GM18498 (cell line): Measurements from ENCODE around the gene SSH2.

ENCODE experiments used
- ATAC-seq: cut with Tn5 transposase; IDR thresholded peaks from one replicate; pipeline ENCODE4 v1.9.1; 2021; ENCODE audit warnings: mild to moderate bottlenecking, moderate library complexity; ENCODE audit not compliant: unreplicated experiment

The SSH2 gene

DNA sequence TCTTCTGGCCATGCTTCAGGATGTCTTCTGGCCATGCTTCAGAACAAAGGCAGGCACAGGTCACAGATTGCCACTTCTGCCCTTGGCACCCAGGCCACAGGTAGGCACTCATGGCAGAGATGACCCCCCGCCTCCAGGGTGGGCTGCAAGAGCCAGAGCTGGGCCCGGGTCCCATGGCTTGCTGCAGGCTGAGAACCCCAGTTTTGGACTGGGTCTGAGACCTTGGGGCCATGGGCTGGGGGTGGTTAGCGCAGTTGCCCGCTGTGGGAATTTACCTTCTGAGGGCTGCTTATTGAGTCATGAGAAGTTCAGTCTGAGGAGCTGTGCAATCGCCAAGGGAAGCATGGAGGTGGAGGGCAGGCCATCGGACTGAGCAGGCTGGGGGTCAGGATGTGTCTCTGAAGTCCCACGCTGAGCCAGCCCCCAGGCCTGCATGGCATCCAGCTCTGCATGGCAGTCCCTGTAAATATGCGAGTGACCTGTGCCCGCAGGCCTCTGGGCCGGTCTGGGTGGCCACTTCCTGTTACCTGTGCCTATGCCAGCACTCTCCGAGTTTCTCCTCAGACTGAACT is 335.4 kb downstream of the SSH2 start:
- no peak for ATAC-seq

DNA sequence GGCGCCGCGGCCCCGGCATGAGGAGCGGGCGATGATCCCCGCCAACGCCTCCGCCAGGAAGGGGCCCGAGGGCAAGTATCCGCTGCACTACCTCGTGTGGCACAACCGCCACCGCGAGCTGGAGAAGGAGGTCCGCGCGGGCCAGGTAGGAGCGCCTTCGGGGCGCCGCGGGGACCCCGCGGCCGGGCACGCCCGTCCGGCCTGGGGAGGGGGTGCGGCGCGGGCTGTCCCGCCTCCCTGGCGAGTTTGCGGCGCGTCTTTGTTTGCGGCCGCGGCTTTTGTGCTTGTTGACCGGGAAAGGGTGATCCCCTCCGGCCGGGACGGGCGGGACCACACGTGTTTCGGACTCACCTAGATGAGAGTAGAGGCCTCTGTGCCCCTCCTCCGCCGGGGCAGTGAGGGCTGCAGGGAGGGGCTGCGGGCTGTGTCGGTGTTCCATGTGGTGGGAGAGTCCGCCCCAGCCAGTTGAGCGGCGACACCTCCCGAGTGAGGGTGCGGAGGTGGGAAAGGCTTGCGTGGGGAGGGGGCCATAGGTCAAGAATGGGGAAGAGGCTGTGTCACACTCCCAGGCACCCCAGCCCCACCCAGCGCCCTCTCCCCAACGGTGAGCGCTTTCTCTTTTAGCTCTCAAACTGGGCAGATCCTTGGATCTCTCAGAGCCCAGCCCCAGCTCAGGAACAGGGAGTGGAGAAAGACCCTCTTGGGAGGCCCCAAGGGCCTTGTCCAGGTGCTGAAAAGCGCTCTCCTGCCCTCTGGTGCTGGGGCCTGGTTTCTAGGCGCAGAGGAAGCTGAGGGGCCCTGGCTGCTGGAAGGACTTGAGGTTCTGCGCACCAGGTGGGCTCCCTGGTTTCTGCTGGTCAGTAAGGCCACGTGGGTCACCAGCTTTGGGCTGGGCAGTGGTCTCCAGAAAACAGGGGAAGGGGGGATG is 336.2 kb downstream of the SSH2 start:
- no peak for ATAC-seq

DNA sequence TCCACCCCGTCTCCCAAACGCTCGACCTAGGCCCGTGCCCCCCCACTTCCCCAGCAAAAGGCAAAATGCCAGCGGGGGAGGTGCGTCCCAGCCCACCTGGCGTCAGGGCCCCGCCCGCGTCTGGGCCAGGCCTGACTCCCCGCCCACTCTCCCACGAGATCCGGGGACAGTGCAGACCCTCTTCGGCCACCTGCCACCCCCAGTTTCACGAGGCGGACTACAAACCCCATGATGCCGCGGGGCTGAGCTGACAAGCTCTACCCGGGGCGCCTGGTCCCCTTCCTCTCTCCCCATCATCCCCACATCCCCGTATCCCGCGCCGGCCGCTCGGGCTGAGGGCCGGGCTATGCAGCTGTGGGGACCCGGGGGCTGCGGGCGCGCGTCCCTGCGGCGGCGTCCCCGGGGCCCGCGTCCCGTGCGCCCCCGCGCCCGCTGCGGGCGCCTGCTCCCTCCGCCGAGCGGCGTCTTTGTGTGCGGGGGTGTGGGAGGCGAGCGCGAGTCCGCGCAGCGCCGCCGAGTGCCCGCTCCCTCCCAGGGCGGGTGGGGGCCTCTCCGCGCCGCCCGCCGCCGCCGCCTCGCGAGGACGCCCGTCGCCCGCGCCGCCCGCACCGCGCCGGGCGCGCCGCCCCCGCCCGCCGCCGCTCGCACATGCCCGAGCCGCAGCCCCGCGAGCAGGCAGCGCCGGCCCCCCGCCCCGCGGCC is 337.0 kb downstream of the SSH2 start, which contains the start of gene ANKRD13B:
Gene ANKRD13B (plus strand): TSS at position 283 of the 702 bp plus-strand sequence. CDS start 490 bp downstream, outside the sequence.
- ATAC-seq = no peak

DNA sequence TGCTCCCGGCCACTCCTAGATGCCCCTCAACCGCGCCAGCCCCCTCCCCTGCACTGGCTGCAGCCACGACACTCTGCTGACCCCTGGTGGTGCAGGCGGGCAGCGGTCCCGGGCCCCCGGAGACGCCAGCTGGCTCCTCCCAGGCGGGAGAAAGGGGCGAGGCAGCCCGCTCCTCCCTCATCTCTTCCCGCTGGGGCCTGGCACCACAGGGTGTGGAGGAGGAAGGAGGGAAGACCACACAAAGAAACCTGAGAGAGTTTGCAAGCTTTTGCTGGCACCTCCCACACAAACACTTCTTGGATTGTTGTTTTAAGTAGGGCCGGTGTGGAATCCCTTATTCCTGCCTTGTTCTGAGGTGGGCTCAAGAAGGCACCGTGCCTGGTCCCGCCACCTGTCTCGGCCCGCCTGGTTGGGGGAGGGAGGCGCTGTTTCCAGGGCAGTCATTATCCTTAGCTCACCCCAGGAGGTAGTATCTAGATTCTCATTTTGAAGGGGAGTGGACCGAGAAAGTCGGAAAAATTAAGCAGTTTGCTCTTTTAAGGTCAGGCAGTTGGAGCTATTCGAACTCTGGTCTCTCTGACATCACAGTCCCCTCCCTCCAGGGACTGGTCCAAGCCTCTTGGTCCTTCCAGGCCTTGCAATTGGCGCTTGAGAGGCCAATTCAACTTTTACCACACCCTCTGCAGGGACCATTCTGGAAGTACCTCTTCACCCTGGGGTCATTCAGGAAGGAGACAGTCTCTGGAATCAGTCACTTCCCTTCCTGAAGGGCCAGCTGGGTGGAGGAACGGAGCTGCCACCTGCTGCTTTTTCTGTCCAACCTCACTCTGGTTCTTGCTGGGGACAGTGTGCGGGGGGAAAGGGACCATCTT is 338.1 kb downstream of the SSH2 start:
- ATAC-seq = no peak

DNA sequence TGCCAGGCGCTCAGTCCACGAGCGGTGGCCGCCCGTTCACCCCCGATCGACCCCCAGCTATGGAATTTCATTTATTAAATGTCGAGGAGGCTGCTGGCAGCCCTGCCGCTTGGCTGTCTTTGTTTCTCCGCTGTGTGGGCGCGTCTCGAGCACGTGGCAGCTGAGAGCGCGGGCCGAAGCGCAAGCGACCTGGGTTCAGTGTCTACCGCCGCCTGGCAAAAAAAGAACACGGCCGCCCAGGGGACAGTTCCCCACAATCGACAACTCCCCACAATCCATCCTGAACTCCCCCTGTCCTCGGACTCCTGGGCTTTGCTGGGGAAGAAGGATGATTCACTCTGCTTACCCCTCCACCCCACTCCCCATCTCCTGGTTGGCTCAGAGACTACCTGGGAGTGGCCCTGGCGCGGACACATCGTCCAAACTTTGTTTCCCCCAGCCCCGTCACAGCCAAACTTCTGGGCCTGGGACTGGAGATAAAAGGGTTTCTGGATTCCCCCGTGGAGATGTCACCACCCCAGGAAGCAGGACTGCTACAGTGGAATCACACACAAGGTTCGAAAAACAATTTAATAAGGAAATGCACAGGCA is 338.8 kb downstream of the SSH2 start:
- ATAC-seq = no peak

DNA sequence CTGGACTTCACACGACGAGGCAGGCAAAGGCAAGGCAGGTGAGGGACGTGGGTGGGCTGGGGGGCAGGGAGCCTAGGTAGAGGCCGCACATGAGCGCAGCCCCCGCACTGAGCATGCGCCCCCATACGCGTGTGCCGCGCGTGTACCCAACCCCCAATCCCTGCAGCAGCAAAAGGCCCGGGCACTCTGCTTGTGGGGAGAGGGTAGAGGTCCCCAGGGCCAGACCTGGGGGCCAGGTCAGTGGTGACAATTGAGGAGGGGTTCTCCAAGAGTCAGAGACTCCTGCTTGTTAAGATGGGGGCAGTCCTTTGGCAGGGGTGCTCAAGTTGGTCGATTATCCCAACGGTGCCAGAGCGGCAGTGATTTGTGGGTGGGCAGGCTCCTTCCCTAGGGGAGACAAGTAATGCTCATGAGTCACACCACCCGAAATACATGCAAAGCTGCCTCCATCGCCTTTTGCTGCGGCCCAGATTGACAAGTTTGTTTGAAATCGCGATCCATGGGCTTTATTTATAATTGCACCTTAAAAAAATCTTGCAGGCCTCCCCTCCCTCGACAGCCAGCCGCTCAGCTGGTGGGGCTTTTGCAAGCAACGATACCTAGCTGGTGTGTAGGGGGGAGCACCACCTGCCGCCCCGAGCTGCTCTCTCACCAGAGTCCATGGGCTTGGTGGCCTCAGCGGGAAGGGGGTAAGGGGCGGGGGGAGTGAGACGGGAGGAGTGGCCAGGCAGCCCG is 339.4 kb downstream of the SSH2 start:
- no peak for ATAC-seq

DNA sequence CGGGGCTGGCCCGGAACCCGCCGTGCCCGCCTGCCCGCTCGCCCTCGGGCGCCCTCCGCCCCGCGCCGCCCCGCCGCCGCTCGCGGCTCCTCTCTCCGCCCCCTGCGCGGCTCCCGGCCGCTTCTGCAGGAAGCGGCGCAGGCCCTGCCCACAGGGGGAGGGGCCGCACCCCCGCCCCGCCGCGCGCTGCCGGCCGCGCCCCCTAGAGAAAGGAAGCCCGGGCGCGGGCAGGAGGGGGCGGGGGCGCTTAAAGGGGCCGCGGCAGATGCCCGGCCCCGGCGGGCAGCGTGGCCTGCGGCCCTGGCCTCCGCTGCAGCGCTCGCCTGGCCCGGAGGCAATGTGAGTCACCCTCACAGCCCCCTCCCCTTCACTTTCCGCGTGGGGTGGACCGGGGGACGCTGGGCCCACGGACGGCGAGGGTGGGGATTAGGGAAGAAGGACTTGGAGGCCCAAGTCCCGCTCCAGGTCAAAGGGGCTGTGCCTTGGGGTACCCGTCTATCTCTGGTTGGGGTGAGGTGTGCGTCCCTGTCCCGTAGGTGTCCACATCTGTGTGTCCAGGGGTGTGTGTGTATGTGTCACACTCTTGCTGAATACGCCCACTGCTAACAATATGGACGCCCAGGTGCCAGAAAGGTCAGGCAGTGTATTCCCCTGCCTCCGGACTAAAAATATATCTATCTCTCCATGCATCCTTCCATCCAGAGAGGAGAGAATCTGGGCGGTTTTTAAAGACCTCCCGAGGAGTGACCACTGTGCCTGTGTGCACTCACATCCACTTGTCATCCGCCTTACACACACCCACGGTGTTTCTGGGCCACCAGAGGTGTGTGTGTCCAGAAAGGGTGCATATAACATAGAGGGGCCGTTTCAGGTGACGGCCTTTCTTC is 340.3 kb downstream of the SSH2 start, which contains the start of gene GIT1:
Gene GIT1 (minus strand): TSS at position 125 of the 887 bp plus-strand sequence. CDS start 270 bp downstream, outside the sequence.
- peak; percentile 75 for ATAC-seq

DNA sequence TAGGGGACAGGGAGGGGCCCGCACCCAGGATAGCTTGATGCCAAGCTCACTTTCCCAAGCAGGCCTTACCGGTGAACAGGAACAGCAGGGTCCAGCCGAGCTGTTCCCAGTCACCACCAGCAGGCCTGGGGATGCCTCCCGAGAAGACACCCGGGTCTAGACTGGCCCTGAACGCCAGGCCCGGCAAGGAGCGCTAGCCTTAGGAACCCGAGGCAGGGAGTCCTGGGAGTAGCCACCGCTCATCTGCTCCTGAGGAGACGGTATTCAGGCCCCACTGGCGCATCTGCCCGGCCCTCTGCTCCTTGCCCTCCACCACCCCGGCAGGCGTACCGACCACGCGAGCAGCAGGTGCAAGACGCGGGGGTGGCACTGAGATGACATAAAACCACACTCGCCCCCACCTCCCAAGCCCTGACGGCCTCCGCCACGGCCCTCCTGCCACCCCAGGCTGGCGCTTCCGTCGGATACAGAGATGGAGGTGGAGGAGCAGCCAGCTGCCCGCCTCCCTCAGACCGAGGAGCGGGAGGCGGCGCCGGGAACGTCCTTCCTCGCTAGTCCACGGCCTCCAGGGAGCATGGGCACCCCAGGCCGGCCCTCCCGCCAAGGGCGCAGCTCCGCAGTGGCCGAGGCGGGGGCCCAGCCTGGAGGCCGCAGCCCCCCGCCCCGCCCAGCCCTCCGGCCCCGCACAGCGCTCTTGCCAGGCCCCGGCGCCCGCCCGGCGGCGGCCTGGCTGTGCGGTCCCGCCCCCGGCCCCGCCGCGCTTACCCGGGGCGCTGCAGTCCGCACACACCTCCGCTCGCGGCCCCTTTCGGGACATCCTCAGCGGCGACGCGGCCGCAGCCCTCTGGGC is 341.2 kb downstream of the SSH2 start:
- ATAC-seq = peak; percentile 23

DNA sequence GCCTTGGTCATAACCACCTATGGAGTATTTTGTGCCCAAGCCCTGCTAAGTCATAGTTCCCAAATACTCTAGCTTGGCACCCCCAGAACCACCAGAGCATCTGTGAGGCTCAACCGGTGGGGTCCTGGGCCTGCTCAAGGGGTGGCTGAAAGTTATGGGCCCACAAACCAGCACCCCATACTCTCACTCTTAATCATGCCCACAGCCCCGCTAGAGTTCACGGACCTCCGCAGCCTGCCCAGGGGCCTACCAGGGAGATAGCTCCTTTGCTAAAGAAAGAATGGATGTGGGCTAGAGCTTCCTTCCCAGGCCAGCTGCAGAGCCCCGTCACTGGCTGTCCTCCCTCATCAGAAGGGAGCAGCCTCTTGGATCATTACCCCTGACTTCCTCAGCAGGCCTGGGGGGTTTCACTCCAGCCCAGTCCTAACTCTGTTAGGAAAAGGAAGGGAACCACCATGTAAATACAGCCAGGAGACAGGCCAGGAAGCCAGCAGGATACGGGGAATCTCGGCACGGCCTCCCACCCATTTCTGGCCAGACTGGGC is 341.9 kb downstream of the SSH2 start:
- ATAC-seq = no peak

DNA sequence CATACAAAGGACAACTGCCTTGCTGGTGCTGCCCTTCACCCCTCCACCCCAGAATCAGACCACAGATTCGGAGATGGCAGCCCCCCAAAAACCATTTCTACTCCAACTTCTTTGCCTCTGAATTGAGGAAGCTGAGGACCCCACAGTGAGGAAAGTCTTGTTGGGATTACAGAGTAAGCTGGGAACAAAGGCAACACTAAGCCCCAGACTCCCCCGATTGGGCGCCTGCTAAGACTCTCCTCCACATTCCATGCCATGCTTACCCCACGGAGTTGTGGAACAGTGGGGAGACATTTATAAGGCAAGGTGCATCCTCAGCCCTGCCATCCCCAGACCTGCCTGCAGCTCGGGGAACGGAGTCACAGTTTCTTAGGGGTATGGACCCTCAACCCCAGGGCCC is 342.4 kb downstream of the SSH2 start:
- no peak for ATAC-seq

DNA sequence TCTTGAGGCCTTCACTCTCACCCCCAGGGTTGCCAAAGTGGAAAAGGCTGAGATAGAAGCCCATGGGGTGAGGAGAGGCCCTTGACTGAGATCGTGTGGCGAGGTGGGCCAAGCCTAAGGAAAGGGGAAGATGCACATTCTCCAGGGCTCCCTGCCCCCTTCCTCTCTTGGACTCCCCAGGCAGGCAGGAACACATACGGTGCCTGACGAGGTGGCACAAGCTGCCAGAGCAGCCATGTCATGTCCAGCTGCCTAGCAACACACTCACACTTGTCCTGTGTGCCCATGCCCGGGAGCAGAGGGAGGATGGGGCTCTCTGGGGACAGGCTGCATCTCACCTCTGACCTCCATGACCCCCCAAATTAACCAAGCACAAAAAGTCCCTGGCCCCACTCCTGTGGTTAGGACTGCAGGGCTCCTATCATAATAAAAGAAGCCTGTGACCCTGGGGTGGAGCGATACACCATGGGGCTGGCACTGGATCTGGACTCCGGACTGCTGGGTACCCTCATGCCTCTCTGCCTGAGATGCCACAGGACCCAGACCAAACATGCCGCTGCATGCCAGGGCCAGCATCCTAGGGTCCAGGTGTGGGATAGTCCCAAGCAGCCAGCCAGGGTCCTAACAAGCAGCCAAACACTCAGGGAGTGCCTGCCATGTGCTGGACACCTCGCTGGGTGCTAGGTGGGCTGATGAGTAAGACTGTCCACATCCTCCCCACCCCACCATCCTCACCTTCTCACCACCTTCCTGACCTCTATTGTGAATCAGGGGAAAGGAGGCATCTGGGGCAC is 343.2 kb downstream of the SSH2 start:
- ATAC-seq = no peak

DNA sequence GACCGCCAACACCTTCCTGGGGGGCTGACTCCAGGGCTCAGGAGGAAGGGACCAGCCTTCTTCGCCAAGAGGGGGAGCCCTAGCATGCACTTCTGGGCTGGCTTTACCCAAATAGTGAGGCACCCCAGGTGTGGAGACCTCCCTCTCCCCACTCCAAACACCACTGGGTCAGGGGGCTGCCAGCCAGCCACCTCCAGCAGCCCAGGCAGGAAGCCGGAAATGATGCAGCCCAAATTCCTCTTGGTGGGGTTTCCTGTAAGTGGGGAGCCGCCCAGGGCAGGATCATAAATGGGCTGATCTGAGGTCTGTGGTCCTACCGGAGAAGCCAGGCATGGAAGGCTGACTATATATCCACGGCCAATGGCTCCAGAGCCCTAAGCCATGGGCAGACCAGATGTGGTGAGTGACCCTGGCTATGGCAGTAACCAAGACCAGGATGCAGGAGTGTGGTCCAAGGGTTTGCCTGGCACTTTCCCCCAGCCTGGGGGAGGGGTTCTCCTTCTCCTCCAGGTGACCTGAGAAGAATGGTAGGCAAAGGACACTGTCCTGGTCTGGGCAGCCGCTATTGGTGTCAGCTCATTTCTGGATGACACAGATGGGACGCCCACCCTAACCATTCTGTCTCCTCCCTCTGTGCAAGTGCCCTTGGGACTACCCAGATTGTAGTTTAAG is 344.8 kb downstream of the SSH2 start:
- no peak for ATAC-seq

DNA sequence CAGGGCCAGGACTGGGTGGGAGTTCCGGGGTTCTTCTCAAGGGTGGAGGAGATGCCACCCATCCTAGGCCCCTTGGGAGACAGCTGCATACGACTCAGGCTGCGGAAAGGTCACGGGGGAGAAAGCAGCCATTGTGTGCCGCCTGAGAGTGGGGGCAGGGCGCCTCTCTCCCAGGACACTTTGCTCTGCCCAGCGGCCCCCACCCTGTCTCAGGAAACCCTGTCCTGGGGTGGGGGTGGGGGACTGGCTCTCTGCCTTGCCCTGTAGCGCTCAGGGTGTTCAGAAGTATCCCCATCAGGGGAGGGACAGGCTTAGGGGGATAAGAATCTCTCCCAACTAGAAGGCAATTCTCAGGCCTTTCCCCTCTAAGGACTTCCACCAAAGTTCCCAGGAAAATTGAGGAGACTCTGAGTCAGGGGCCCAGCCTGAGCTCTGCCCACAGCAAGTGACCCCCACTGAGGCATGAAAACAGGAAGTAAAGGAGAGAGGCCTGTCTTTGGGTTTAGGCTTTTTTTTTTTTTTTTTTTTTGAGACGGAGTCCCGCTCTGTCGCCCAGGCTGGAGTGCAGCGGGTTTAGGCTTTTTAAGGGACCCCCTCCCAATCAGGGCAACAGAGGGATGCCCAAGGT is 345.5 kb downstream of the SSH2 start:
- no peak for ATAC-seq

DNA sequence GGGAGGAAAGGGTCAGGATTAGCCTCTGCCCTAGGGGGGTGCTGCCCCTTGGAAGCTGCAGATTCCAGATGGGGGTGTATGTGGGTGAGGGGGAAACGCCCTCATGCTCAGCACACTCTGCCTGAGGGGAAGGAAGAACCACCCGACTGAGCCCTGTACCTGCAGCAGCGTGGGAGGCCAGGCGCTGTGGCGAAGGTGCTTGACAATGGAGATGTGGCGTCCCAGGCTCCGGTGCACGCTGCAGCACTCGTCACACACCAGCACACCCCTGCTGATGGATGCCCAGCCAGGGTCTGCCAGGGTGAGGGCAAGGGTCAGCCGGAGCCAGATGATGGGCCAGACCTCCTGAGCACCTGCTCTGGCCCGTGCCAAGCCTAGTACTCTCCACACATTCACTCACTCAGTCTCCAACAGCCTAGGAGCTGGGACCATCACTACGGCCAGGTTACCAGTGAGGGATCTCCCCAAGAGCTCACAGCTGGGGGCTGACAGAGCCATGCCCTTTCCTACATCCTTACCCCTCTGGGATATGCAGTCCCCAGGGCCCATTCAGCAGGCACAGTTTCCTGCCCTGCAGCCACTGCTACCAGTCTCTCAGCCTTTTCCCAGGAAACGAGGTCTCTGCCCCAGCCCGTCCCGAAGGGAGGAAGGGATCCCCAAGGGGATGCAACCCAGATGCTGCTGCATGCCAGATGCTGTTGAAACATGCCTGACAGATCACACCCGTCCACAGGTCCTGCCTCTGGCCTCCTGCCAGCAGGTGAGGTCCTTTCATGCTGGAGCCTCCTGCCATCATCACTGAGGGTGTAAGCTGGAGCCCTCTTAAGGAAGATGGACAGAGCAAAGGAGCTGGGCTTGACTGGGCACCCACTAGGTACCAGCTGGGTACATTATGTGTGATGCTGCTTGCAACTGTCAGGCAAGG is 346.4 kb downstream of the SSH2 start:
- no peak for ATAC-seq
